ENCODE data around the gene CEP131. TPM values are rescaled to one million over a fixed set of nuclear protein-coding genes. Genes with fewer than 3 reads are reported as not detected.

CEP131 gene
- total and polyA plus RNA-seq, 2 of the 8 experiments (the other 6 are each of a cell fraction or from before 2014, with no cell fraction given): 5.9 to 23.2 TPM

DNA sequence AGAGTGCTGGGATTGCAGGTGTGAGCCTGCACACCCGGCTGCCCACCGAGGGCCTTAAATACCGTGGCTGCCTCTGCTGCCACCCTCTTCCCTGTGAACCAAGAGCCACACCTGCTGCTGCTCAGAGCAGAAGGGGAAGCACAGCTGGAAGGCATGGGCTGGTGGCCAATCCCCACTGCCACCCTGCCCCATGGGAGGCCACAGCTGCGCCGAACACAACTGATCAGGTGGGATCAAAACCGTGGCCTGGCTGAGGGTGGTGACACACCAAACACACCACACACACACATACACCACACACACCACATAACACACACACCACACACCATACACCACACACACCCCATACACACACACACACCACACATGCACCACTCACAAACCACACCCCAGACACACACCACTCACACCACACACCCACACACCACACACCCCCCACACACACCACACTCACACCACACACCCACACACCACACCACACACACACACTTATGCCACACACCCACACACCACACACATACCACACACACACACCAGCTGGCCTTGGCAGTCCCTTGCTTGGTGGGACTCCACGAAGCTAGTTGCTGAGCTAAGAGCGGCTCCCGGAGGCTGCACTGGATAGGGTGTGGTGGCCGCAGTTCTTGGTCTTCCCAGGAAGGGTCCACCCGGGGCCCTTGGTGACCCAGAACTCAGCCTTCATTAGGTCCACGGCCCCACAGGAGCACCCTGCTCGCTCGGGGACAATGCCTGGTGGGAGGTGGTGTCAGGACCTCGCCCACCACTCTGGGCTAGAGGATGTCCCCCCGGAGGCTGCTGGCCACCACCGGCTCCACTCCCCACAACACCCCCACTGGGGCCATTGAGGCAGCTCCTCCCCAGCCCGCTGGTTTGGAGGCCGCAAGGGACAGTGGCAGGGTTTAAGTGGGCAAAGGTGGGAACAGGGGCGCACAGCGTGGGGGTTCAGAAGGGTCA, 14.9 kb downstream of the CEP131 start (continued):
- TF ChIP-seq SIN3A (conservative IDR thresholded peaks at IDR 0.05 in 1 of 2, IDR thresholded peaks at IDR 0.05 in 1 of 2; ENCODE audit: low read depth in 1 of 2, low read length in 2 of 2) (no peak), CHD2 (IDR thresholded peaks at IDR 0.05; ENCODE audit: low read length) (no peak), CREB1 (IDR thresholded peaks at IDR 0.05) (no peak), SP2 (IDR thresholded peaks at IDR 0.05; ENCODE audit: low read length) (no peak), USF2 (IDR thresholded peaks at IDR 0.05; ENCODE audit: low read length) (no peak), JUND (IDR thresholded peaks at IDR 0.05; ENCODE audit: low read length) (no peak), GABPA (IDR thresholded peaks at IDR 0.05; ENCODE audit: borderline replicate concordance, insufficient read depth, low read length) (no peak)
- TF ChIP-seq, protein P1, sequence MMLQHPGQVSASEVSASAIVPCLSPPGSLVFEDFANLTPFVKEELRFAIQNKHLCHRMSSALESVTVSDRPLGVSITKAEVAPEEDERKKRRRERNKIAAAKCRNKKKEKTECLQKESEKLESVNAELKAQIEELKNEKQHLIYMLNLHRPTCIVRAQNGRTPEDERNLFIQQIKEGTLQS (IDR thresholded peaks at IDR 0.05; ENCODE audit: insufficient read depth, low read depth, low read length): no peak

Data from H1 (cell line).